ENCODE measurements around the gene TBC1D5. TPM values are rescaled to one million over a fixed set of nuclear protein-coding genes. Genes with fewer than 3 reads are reported as not detected.

Gene TBC1D5
- total and polyA plus RNA-seq, 4 donors, result 11.8 to 75.5 (median 34.5) TPM

DNA sequence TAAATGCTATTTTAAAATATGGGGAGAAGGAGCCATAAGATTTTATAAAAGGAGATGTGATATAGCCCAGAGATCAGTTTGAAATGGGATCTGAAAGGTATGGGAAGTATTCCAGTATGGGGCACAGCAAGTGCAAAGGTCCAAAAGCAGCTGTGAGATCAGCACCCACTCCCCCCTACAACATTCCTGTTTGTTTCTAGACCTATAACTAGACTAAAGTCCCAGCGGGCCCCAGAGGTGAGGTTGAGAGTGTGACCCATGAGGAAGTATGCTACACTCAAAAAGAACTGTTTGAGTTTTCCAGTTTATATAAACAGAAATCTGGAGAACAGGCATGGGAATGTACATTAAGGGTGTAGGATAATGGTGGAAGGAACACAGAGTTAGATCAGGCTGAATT lies 152.5 kb downstream of the TBC1D5 start:
- 97 to 99% methylated on average over 1 of the region's 1 CpG for WGBS, 2 donors
- H3K4me3 ChIP-seq (ENCODE audit: low read length in 2 of 2), result no peak overlapping the region
- no peaks in the 10 kb centered on the region for H3K4me1 ChIP-seq (ENCODE audit: control insufficient read depth in 1 of 2, insufficient read depth in 2 of 2, low read length in 2 of 2)
- DNase-seq (no peak), ATAC-seq (ENCODE audit: low FRiP score) (no peak)
- H3K27me3 ChIP-seq (ENCODE audit: control insufficient read depth in 1 of 2, insufficient read depth in 2 of 2, low read length in 1 of 2), result no peaks in the 10 kb centered on the region
- no peak overlapping the region for H3K27ac ChIP-seq (ENCODE audit: low read depth in 1 of 2, low read length in 2 of 2)
- intact Hi-C loops (cut with DNase I), result no loop called here
- peaks cover 0 to 1% of the 10 kb centered on the region in 2 donors for H3K36me3 ChIP-seq (ENCODE audit: control insufficient read depth in 1 of 2, insufficient read depth in 2 of 2, low read length in 1 of 2)
- H3K9me3 ChIP-seq (ENCODE audit: control insufficient read depth, low read length), result peaks cover 4% of the 10 kb centered on the region

DNA sequence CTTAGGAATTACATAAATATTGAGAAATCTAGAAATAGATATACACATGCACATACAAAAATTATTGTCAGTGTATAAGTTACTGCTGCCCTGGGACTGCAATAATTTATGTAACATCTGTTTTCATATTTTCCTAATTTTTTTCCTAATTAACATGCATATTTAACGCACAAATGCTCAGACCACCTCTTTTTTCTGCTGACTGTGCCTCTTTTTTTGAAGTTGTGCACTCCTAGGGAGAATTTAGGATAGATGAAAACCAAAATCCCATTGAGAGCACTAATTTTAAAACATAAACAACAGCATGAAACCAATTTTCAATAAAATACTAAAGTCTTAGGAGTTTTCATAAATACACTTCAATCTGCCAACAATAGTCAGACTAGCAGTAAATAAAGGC lies 154.0 kb downstream of the TBC1D5 start:
- no peaks in the 10 kb centered on the region for H3K4me1 ChIP-seq (ENCODE audit: control insufficient read depth in 1 of 2, insufficient read depth in 2 of 2, low read length in 2 of 2)
- ATAC-seq (ENCODE audit: low FRiP score) (no peak), DNase-seq (no peak)
- peaks cover 3% of the 10 kb centered on the region for H3K9me3 ChIP-seq (ENCODE audit: control insufficient read depth, low read length)
- H3K36me3 ChIP-seq (ENCODE audit: control insufficient read depth in 1 of 2, insufficient read depth in 2 of 2, low read length in 1 of 2), result peaks cover 0 to 1% of the 10 kb centered on the region in 2 donors
- intact Hi-C loops (cut with DNase I), result no loop called here
- WGBS, 2 donors, result 93 to 97% methylated on average over 1 of the region's 1 CpG
- no peaks in the 10 kb centered on the region for H3K27me3 ChIP-seq (ENCODE audit: control insufficient read depth in 1 of 2, insufficient read depth in 2 of 2, low read length in 1 of 2)
- H3K4me3 ChIP-seq (ENCODE audit: low read length in 2 of 2), result no peak overlapping the region
- H3K27ac ChIP-seq (ENCODE audit: low read depth in 1 of 2, low read length in 2 of 2), result no peak overlapping the region

GRCh38 chr3:17585394-17586325 lies 156.8 kb downstream of the TBC1D5 start:
- no peaks in the 10 kb centered on the region for H3K4me1 ChIP-seq (ENCODE audit: control insufficient read depth in 1 of 2, insufficient read depth in 2 of 2, low read length in 2 of 2)
- intact Hi-C loops (cut with DNase I), result no loop called here
- no peak overlapping the region for H3K27ac ChIP-seq (ENCODE audit: low read depth in 1 of 2, low read length in 2 of 2)
- no peak overlapping the region for H3K4me3 ChIP-seq (ENCODE audit: low read length in 2 of 2)
- H3K27me3 ChIP-seq (ENCODE audit: control insufficient read depth in 1 of 2, insufficient read depth in 2 of 2, low read length in 1 of 2), result no peaks in the 10 kb centered on the region
- WGBS, 2 donors, result 94 to 97% methylated on average over 2 of the region's 2 CpGs
- DNase-seq (no peak), ATAC-seq (ENCODE audit: low FRiP score) (no peak)
- H3K9me3 ChIP-seq (ENCODE audit: control insufficient read depth, low read length), result peaks cover 2% of the 10 kb centered on the region
- H3K36me3 ChIP-seq (ENCODE audit: control insufficient read depth in 1 of 2, insufficient read depth in 2 of 2, low read length in 1 of 2), result no peaks in the 10 kb centered on the region

GRCh38 chr3:17584066-17584465 lies 158.4 kb downstream of the TBC1D5 start:
- DNase-seq (no peak), ATAC-seq (ENCODE audit: low FRiP score) (no peak)
- Histone ChIP-seq H3K4me1 (ENCODE audit: control insufficient read depth in 1 of 2, insufficient read depth in 2 of 2, low read length in 2 of 2) (no peaks in the 10 kb centered on the region), H3K4me3 (ENCODE audit: low read length in 2 of 2) (no peak overlapping the region), H3K27ac (ENCODE audit: low read depth in 1 of 2, low read length in 2 of 2) (no peak overlapping the region), H3K27me3 (ENCODE audit: control insufficient read depth in 1 of 2, insufficient read depth in 2 of 2, low read length in 1 of 2) (no peaks in the 10 kb centered on the region), H3K36me3 (ENCODE audit: control insufficient read depth in 1 of 2, insufficient read depth in 2 of 2, low read length in 1 of 2) (no peaks in the 10 kb centered on the region), H3K9me3 (ENCODE audit: control insufficient read depth, low read length) (no peaks in the 10 kb centered on the region)
- intact Hi-C loops (cut with DNase I), result no loop called here
- WGBS, 2 donors, result 93 to 94% methylated on average over 8 of the region's 8 CpGs

DNA sequence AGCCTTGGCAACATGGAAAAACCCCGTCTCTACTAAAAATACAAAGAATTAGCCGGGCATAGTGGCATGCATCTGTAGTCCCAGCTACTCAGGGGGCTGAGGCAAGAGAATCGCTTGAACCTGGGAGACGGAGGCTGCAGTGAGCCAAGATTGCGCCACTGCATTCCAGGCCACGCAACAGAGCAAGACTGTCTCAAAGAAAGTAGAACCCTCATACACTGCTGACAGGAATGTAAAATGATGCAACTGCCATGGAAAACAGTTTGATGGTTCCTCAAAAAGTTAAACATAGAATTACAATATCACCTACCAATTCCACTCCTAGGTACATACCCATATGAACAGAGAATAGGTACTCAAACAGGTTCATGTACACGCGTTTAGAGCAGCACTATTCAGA lies 158.9 kb downstream of the TBC1D5 start:
- Histone ChIP-seq H3K27ac (ENCODE audit: low read depth in 1 of 2, low read length in 2 of 2) (no peak overlapping the region), H3K36me3 (ENCODE audit: control insufficient read depth in 1 of 2, insufficient read depth in 2 of 2, low read length in 1 of 2) (no peaks in the 10 kb centered on the region), H3K27me3 (ENCODE audit: control insufficient read depth in 1 of 2, insufficient read depth in 2 of 2, low read length in 1 of 2) (no peaks in the 10 kb centered on the region), H3K9me3 (ENCODE audit: control insufficient read depth, low read length) (no peaks in the 10 kb centered on the region), H3K4me3 (ENCODE audit: low read length in 2 of 2) (no peak overlapping the region), H3K4me1 (ENCODE audit: control insufficient read depth in 1 of 2, insufficient read depth in 2 of 2, low read length in 2 of 2) (no peaks in the 10 kb centered on the region)
- intact Hi-C loops (cut with DNase I), result no loop called here
- ATAC-seq (ENCODE audit: low FRiP score) (no peak), DNase-seq (no peak)
- whole genome bisulfite sequencing, 2 donors, result 96 to 97% methylated on average over 8 of the region's 8 CpGs

- Histone ChIP-seq H3K9me3 (ENCODE audit: control insufficient read depth, low read length) (no peaks in the 10 kb centered on the region), H3K4me1 (ENCODE audit: control insufficient read depth in 1 of 2, insufficient read depth in 2 of 2, low read length in 2 of 2) (no peaks in the 10 kb centered on the region), H3K27me3 (ENCODE audit: control insufficient read depth in 1 of 2, insufficient read depth in 2 of 2, low read length in 1 of 2) (no peaks in the 10 kb centered on the region), H3K36me3 (ENCODE audit: control insufficient read depth in 1 of 2, insufficient read depth in 2 of 2, low read length in 1 of 2) (no peaks in the 10 kb centered on the region), H3K4me3 (ENCODE audit: low read length in 2 of 2) (no peak overlapping the region), H3K27ac (ENCODE audit: low read depth in 1 of 2, low read length in 2 of 2) (no peak overlapping the region)
- ATAC-seq (ENCODE audit: low FRiP score), result no peak
- intact Hi-C loops (cut with DNase I), result no loop called here
- no peak for DNase-seq
- WGBS, 2 donors, result 98% methylated on average over 4 of the region's 4 CpGs
Measured at GRCh38 chr3:17581421-17582080, 160.9 kb downstream of the TBC1D5 start.

- H3K27ac ChIP-seq (ENCODE audit: low read depth in 1 of 2, low read length in 2 of 2), result no peak overlapping the region
- WGBS, 2 donors, result 95 to 96% methylated on average over 4 of the region's 4 CpGs
- ATAC-seq (ENCODE audit: low FRiP score) (no peak), DNase-seq (no peak)
- H3K4me1 ChIP-seq (ENCODE audit: control insufficient read depth in 1 of 2, insufficient read depth in 2 of 2, low read length in 2 of 2), result no peaks in the 10 kb centered on the region
- intact Hi-C loops (cut with DNase I), result no loop called here
- H3K36me3 ChIP-seq (ENCODE audit: control insufficient read depth in 1 of 2, insufficient read depth in 2 of 2, low read length in 1 of 2), result no peaks in the 10 kb centered on the region
- no peaks in the 10 kb centered on the region for H3K27me3 ChIP-seq (ENCODE audit: control insufficient read depth in 1 of 2, insufficient read depth in 2 of 2, low read length in 1 of 2)
- H3K9me3 ChIP-seq (ENCODE audit: control insufficient read depth, low read length), result no peaks in the 10 kb centered on the region
- H3K4me3 ChIP-seq (ENCODE audit: low read length in 2 of 2), result no peak overlapping the region
Measured at GRCh38 chr3:17580901-17581300, 161.5 kb downstream of the TBC1D5 start.

- Histone ChIP-seq H3K36me3 (ENCODE audit: control insufficient read depth in 1 of 2, insufficient read depth in 2 of 2, low read length in 1 of 2) (no peaks in the 10 kb centered on the region), H3K4me3 (ENCODE audit: low read length in 2 of 2) (no peak overlapping the region), H3K9me3 (ENCODE audit: control insufficient read depth, low read length) (no peaks in the 10 kb centered on the region), H3K4me1 (ENCODE audit: control insufficient read depth in 1 of 2, insufficient read depth in 2 of 2, low read length in 2 of 2) (peaks cover 0 to 3% of the 10 kb centered on the region in 2 donors), H3K27me3 (ENCODE audit: control insufficient read depth in 1 of 2, insufficient read depth in 2 of 2, low read length in 1 of 2) (no peaks in the 10 kb centered on the region), H3K27ac (ENCODE audit: low read depth in 1 of 2, low read length in 2 of 2) (no peak overlapping the region)
- 81 to 86% methylated on average over 3 of the region's 3 CpGs for WGBS, 2 donors
- intact Hi-C loops (cut with DNase I), result no loop called here
- no peak for DNase-seq
- no peak for ATAC-seq (ENCODE audit: low FRiP score)
Measured at GRCh38 chr3:17579289-17580031, 163.0 kb downstream of the TBC1D5 start.

All from aorta (tissue), 5 donors.